Keratinocyte (primary cell): ENCODE measurements around the gene LDLRAD4.

Source experiments
- CTCF ChIP-seq, 3 experiments: IDR thresholded peaks in 1 of 3; conservative IDR thresholded peaks in 1 of 3; optimal IDR thresholded peaks in 1 of 3; 2 replicates in 2 of 3; 3 replicates in 1 of 3; pipeline versions ENCODE3 to v1.5.1; 2011; ENCODE audit warnings: low read length in 3 of 3, mild to moderate bottlenecking in 3 of 3, moderate library complexity in 2 of 3, control low read depth in 1 of 3, inconsistent platforms in 1 of 3; ENCODE audit not compliant: insufficient read depth in 2 of 3; ENCODE audit errors: extremely low read depth in 1 of 3
- EZH2 ChIP-seq: IDR thresholded peaks from one replicate; pipeline ENCODE4 v1.6.1; 2012; ENCODE audit warnings: inconsistent platforms, mild to moderate bottlenecking, low read length, moderate library complexity

DNA sequence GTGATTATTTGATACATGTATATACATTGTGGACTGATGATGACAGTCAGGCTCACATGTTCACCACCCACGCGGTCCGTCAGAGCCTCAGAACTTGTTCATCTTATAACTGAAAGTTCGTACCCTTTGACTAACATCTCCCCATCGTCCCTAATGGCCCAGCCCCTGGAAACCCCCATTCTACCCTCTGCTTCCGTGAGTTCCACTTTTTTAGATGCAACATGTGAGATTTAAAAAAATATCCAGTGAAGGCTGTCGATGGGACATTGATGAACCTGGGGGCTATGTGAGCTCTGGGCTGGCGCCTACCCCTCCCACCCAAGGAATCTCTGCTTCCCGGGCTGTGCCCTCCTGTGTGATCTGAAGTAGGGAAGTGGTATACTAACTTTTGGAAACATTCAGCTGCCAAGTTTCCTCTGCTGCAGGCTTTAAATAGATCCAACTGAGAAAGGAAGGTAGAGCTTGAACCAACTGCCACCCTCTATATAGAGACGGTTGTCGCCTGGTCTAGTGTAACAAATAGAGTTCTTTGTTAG lies 344.0 kb downstream of the LDLRAD4 start:
- TF ChIP-seq CTCF (optimal IDR thresholded peaks at IDR 0.05 in 1 of 3, IDR thresholded peaks at IDR 0.05 in 1 of 3, conservative IDR thresholded peaks at IDR 0.05 in 1 of 3; ENCODE audit: extremely low read depth in 1 of 3, insufficient read depth in 2 of 3, low read length in 3 of 3) = no peak
- TF ChIP-seq EZH2 = no peak
